ENCODE data around the gene DDX49.

Gene DDX49

GRCh38 chr19:18889949-18890745 lies 29.4 kb upstream of the DDX49 start:
- TF ChIP-seq CTCF (IDR thresholded peaks at IDR 0.05): no peak
- TF ChIP-seq ZFX (IDR thresholded peaks at IDR 0.05; ENCODE audit: borderline replicate concordance): no peak
- H3K27ac ChIP-seq: no peak overlapping the region

- no peak overlapping the region for H3K27ac ChIP-seq
- no peak for TF ChIP-seq ZFX (IDR thresholded peaks at IDR 0.05; ENCODE audit: borderline replicate concordance)
- TF ChIP-seq CTCF (IDR thresholded peaks at IDR 0.05): no peak
These were observed 25.8 kb upstream of the DDX49 start for GRCh38 chr19:18893587-18894253.

GRCh38 chr19:18894254-18895037 lies 25.1 kb upstream of the DDX49 start:
- no peak overlapping the region; the same call in 1 of the 2 replicates for H3K27ac ChIP-seq

GRCh38 chr19:18895038-18895823 lies 24.3 kb upstream of the DDX49 start:
- H3K27ac ChIP-seq: peak overlapping the region; percentile 50
- TF ChIP-seq CTCF (IDR thresholded peaks at IDR 0.05) (peak; percentile 82), ZFX (IDR thresholded peaks at IDR 0.05; ENCODE audit: borderline replicate concordance) (no peak)

More at GRCh38 chr19:18894254-18895037, 25.1 kb upstream of the DDX49 start:
- TF ChIP-seq ZFX (IDR thresholded peaks at IDR 0.05; ENCODE audit: borderline replicate concordance): no peak
- TF ChIP-seq CTCF (IDR thresholded peaks at IDR 0.05): no peak

- TF ChIP-seq CTCF (IDR thresholded peaks at IDR 0.05) (no peak), ZFX (IDR thresholded peaks at IDR 0.05; ENCODE audit: borderline replicate concordance) (no peak)
- peak within 1 kb of the TSS; percentile 50 for H3K27ac ChIP-seq
These were observed 23.6 kb upstream of the DDX49 start, which contains the start of gene CERS1 for GRCh38 chr19:18895824-18896341. CERS1 (minus strand) TSS chr19:18896158; CDS start chr19:18896072, 86 bp downstream.

GRCh38 chr19:18896421-18896841 lies 23.1 kb upstream of the DDX49 start:
- TF ChIP-seq ZFX (IDR thresholded peaks at IDR 0.05; ENCODE audit: borderline replicate concordance) (no peak), CTCF (IDR thresholded peaks at IDR 0.05) (no peak)
- H3K27ac ChIP-seq: 0 out of 2 replicates have a peak overlapping the region, but pooled peaks have one; percentile 50
